IMR-90 (cell line): ENCODE measurements around the gene HPRT1.

Experiments used
- CEBPB ChIP-seq: IDR thresholded peaks from 2 replicates; pipeline ENCODE4 v1.6.1; 2012; ENCODE audit warnings: low read depth, low read length, improper control_type of control experiment
- CHD1 ChIP-seq: IDR thresholded peaks from 2 replicates; pipeline ENCODE4 v1.6.1; 2012; ENCODE audit warnings: low read depth, low read length, improper control_type of control experiment
- CTCF ChIP-seq: conservative IDR thresholded peaks from 2 replicates; pipeline ENCODE4 v1.5.1; 2012; ENCODE audit warnings: mild to moderate bottlenecking, low read depth, low read length, improper control_type of control experiment
- ELK1 ChIP-seq: fragments of 150-350 bp; IDR thresholded peaks from 2 replicates; pipeline ENCODE4 v1.6.1; 2016; ENCODE audit warnings: low read depth, mild to moderate bottlenecking, low read length, moderate library complexity, borderline replicate concordance
- FOS ChIP-seq: fragments of 150-350 bp; IDR thresholded peaks from 2 replicates; pipeline ENCODE4 v1.6.1; 2016; ENCODE audit warnings: low read depth, low read length
- MAZ ChIP-seq: IDR thresholded peaks from 2 replicates; pipeline ENCODE4 v1.6.1; 2012; ENCODE audit warnings: low read depth, mild to moderate bottlenecking, low read length, improper control_type of control experiment, moderate library complexity, borderline replicate concordance
- POLR2A ChIP-seq: IDR thresholded peaks from 2 replicates; pipeline ENCODE4 v1.6.1; 2012; ENCODE audit warnings: mild to moderate bottlenecking, low read depth, low read length
- RAD21 ChIP-seq: IDR thresholded peaks from 2 replicates; pipeline ENCODE4 v1.6.1; 2012; ENCODE audit warnings: low read length, improper control_type of control experiment
- RCOR1 ChIP-seq: IDR thresholded peaks from 2 replicates; pipeline ENCODE4 v1.6.1; 2012; ENCODE audit warnings: mild to moderate bottlenecking, low read length, improper control_type of control experiment; ENCODE audit not compliant: insufficient replicate concordance
- RFX5 ChIP-seq: IDR thresholded peaks from 2 replicates; pipeline ENCODE4 v1.8.0; 2012; ENCODE audit warnings: low read depth, mild to moderate bottlenecking, low read length, moderate library complexity
- SMC3 ChIP-seq: fragments of 150-350 bp; IDR thresholded peaks from 2 replicates; pipeline ENCODE4 v1.6.1; 2016; ENCODE audit warnings: low read depth, mild to moderate bottlenecking, antibody characterized with exemption, low read length, moderate library complexity
- USF2 ChIP-seq: fragments of 150-350 bp; IDR thresholded peaks from 2 replicates; pipeline ENCODE4 v1.6.1; 2017; ENCODE audit warnings: mild to moderate bottlenecking, antibody characterized with exemption, low read length, low read depth

- TF ChIP-seq CTCF: no peak
- no peak for TF ChIP-seq CHD1
- TF ChIP-seq POLR2A: no peak
- no peak for TF ChIP-seq RFX5
- no peak for TF ChIP-seq RAD21
- no peak for TF ChIP-seq USF2
- TF ChIP-seq FOS: no peak
- no peak for TF ChIP-seq CEBPB
- TF ChIP-seq SMC3: no peak
- TF ChIP-seq MAZ: no peak
- no peak for TF ChIP-seq RCOR1
- TF ChIP-seq ELK1: no peak
These were observed 16.9 kb upstream of the HPRT1 start for GRCh38 chrX:134443020-134443419.
